OCI-LY3 (cell line): ENCODE results near the gene TOM1L2.

Source experiments
- H2AFZ ChIP-seq: fragments of 200-600, 300-600 bp; shearing (Covaris generic); 2 replicates; pipeline ENCODE4 v1.6.0; 2014; ENCODE audit warnings: antibody characterized with exemption, low read depth, low read length
- H3K27ac ChIP-seq: fragments of 200-600, 300-600 bp; sonication (generic); 2 replicates; pipeline ENCODE4 v1.5.1; 2014; ENCODE audit warnings: mild to moderate bottlenecking, low read length, moderate library complexity, mixed read lengths
- H3K27me3 ChIP-seq: fragments of 200-600, 300-600 bp; sonication (generic); 2 replicates; pipeline ENCODE4 v1.6.1; 2014; ENCODE audit warnings: low read depth, low read length, mixed read lengths
- H3K36me3 ChIP-seq: fragments of 200-600, 300-600 bp; sonication (generic); replicated peaks from 2 replicates; pipeline ENCODE3; 2014; ENCODE audit warnings: low read depth, low read length, mixed read lengths
- H3K4me1 ChIP-seq: fragments of 300-600, 200-600 bp; sonication (generic); 2 replicates; pipeline ENCODE4 v1.6.1; 2014; ENCODE audit warnings: low read length, mixed read lengths
- H3K4me2 ChIP-seq: fragments of 200-600, 300-600 bp; sonication (generic); 2 replicates; pipeline ENCODE4 v1.6.1; 2014; ENCODE audit warnings: low read length, mixed read lengths
- H3K4me3 ChIP-seq: fragments of 300-600, 200-600 bp; sonication (generic); 2 replicates; pipeline ENCODE4 v1.5.1; 2014; ENCODE audit warnings: antibody characterized with exemption, mild to moderate bottlenecking, low read length, moderate library complexity
- H3K79me2 ChIP-seq: fragments of 300-600, 200-600 bp; shearing (Covaris generic); 2 replicates; pipeline ENCODE4 v1.6.1; 2014; ENCODE audit warnings: mild to moderate bottlenecking, low read length, mixed read lengths
- H3K9ac ChIP-seq: fragments of 300-600, 200-600 bp; shearing (Covaris generic); 2 replicates; pipeline ENCODE4 v1.6.0; 2014; ENCODE audit warnings: mild to moderate bottlenecking, low read length, moderate library complexity
- H3K9me3 ChIP-seq: fragments of 200-600, 300-600 bp; shearing (Covaris generic); 2 replicates; pipeline ENCODE4 v1.6.1; 2014; ENCODE audit warnings: low read length, mixed read lengths; ENCODE audit not compliant: insufficient read depth
- H4K20me1 ChIP-seq: fragments of 200-600, 300-600 bp; sonication (generic); 2 replicates; pipeline ENCODE4 v1.6.1; 2016; ENCODE audit warnings: low read length, mixed read lengths; ENCODE audit not compliant: insufficient read depth
- CTCF ChIP-seq: fragments of 200-600, 300-600 bp; sonication (generic); IDR thresholded peaks from 2 replicates; pipeline ENCODE4 v1.5.1; 2014; ENCODE audit warnings: antibody characterized with exemption, low read length, low read depth
- EZH2phosphoT487 ChIP-seq: fragments of 200-600 bp; shearing (Covaris generic); IDR thresholded peaks from 2 replicates; pipeline ENCODE4 v1.6.1; 2018; ENCODE audit warnings: antibody characterized with exemption, mixed run types, low read depth

Gene TOM1L2

DNA sequence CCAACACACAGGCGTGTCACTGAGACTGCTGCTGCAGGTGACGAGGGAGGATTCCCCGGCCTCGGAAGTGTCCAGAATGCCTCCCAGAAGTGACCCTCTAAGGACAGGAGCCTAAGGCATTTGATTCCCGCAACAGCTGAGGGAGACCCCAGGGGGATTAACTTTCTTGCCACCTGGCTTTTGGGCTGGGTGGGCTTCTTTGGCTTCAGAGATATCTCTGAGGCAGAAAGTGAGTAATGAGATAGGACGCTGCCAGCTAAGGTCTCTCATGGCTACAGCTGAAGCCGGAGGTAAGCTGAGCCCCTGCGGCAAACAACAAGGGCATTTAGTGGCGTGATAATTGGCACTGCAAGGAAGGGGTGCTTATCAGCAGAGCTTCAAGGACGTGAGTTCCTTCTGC is 17.4 kb upstream of the TOM1L2 start:
- no peak overlapping the region for H3K9ac ChIP-seq
- H3K79me2 ChIP-seq = no peaks in the 10 kb centered on the region
- no peaks in the 10 kb centered on the region for H3K9me3 ChIP-seq
- peaks cover 2% of the 10 kb centered on the region; the same call in 1 of the 2 replicates for H3K4me1 ChIP-seq
- TF ChIP-seq EZH2phosphoT487 = no peak
- TF ChIP-seq CTCF = no peak
- H2AFZ ChIP-seq = no peak overlapping the region
- no peaks in the 10 kb centered on the region for H3K27me3 ChIP-seq
- H3K36me3 ChIP-seq = no peaks in the 10 kb centered on the region
- no peak overlapping the region for H3K27ac ChIP-seq
- no peak overlapping the region for H3K4me3 ChIP-seq
- H4K20me1 ChIP-seq = no peaks in the 10 kb centered on the region
- H3K4me2 ChIP-seq = no peak overlapping the region

- Histone ChIP-seq H3K4me3 (no peak overlapping the region), H2AFZ (no peak overlapping the region), H3K4me2 (no peak overlapping the region), H3K27me3 (no peaks in the 10 kb centered on the region), H3K27ac (no peak overlapping the region), H3K79me2 (no peaks in the 10 kb centered on the region), H3K4me1 (peaks cover 2% of the 10 kb centered on the region; the same call in 1 of the 2 replicates), H3K9ac (no peak overlapping the region), H4K20me1 (no peaks in the 10 kb centered on the region), H3K9me3 (no peaks in the 10 kb centered on the region), H3K36me3 (no peaks in the 10 kb centered on the region)
- TF ChIP-seq CTCF = no peak
- TF ChIP-seq EZH2phosphoT487 = no peak
Measured at GRCh38 chr17:17989081-17989480, 16.9 kb upstream of the TOM1L2 start.

GRCh38 chr17:17988427-17988945 is 16.3 kb upstream of the TOM1L2 start:
- H3K4me3 ChIP-seq = no peak overlapping the region
- H3K9me3 ChIP-seq = no peaks in the 10 kb centered on the region
- no peak overlapping the region for H3K27ac ChIP-seq
- no peak overlapping the region for H3K4me2 ChIP-seq
- H3K27me3 ChIP-seq = no peaks in the 10 kb centered on the region
- no peak for TF ChIP-seq CTCF
- TF ChIP-seq EZH2phosphoT487 = no peak
- H2AFZ ChIP-seq = no peak overlapping the region
- H3K4me1 ChIP-seq = peaks cover 2% of the 10 kb centered on the region; the same call in 1 of the 2 replicates
- H3K36me3 ChIP-seq = no peaks in the 10 kb centered on the region
- H4K20me1 ChIP-seq = no peaks in the 10 kb centered on the region
- H3K79me2 ChIP-seq = no peaks in the 10 kb centered on the region
- no peak overlapping the region for H3K9ac ChIP-seq

DNA sequence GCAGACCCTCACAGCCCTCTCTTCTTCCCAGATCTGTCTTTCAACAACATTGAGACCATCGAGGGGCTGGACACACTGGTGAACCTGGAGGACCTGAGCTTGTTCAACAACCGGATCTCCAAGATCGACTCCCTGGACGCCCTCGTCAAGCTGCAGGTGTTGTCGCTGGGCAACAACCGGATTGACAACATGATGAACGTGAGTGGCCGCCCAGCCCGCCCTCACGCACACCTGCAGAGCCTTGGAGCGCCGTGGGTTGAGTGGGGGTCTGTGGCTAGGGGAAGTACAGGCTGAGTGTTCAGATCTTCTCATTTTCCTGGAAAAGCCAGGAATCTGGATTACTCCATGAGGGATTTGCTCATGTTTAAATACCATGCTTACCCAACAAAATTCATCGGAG is 15.7 kb upstream of the TOM1L2 start:
- H3K36me3 ChIP-seq = no peaks in the 10 kb centered on the region
- no peak overlapping the region for H3K4me2 ChIP-seq
- H3K27ac ChIP-seq = no peak overlapping the region
- peaks cover 2% of the 10 kb centered on the region; the same call in 1 of the 2 replicates for H3K4me1 ChIP-seq
- H4K20me1 ChIP-seq = no peaks in the 10 kb centered on the region
- no peak overlapping the region for H3K9ac ChIP-seq
- H3K9me3 ChIP-seq = no peaks in the 10 kb centered on the region
- no peak overlapping the region for H2AFZ ChIP-seq
- no peaks in the 10 kb centered on the region for H3K27me3 ChIP-seq
- TF ChIP-seq EZH2phosphoT487 (no peak), CTCF (no peak)
- no peak overlapping the region for H3K4me3 ChIP-seq
- no peaks in the 10 kb centered on the region for H3K79me2 ChIP-seq
